H1 (cell line): ENCODE measurements around the gene EPB41L4B. TPM values are rescaled to one million over a fixed set of nuclear protein-coding genes. Genes with fewer than 3 reads are reported as not detected.

Experiments
- KDM5A ChIP-seq: fragments of 200-600 bp; IDR thresholded peaks from 2 replicates; pipeline ENCODE4 v1.7.1; 2012; ENCODE audit warnings: mild to moderate bottlenecking, low read length, inconsistent platforms, mixed read lengths
- polyA plus RNA-seq, 7 experiments: library from polyadenylated mRNA; depleted of rRNA in 3 of 7; stranded (reverse) in 5 of 7; unstranded in 2 of 7; fragments of >200 nt in 5 of 7; fragments of 200-250 nt in 2 of 7; gene quantifications; 1 replicate in 5 of 7; 2 replicates in 1 of 7; 4 replicates in 1 of 7; pipeline versions ENCODE4 v1.2.1 to v1.2.3, GENCODE V29; 2011 to 2013; ENCODE audit warnings: missing spikeins in 2 of 7, mixed read lengths in 2 of 7
- total RNA-seq: library from RNA; stranded (reverse); fragmentation: NEBNext Ultra II Directional; extraction: Animal tissue kit (Norgen Biotek cat#: 25700); gene quantifications from 2 replicates; pipeline ENCODE4 v1.2.1, GENCODE V29; 2021
- TF ChIP-seq, protein P1 (sequence below): fragments of 300-600 bp; sonication (generic); IDR thresholded peaks from 2 replicates; pipeline ENCODE4 v1.7.1; 2012; ENCODE audit warnings: low read length, moderate library complexity, mild to moderate bottlenecking, inconsistent platforms; ENCODE audit not compliant: insufficient replicate concordance

The EPB41L4B gene
- total and polyA plus RNA-seq, 2 of the 8 experiments (the other 6 are each of a cell fraction or from before 2014, with no cell fraction given) = 11.9 to 25.0 TPM

DNA sequence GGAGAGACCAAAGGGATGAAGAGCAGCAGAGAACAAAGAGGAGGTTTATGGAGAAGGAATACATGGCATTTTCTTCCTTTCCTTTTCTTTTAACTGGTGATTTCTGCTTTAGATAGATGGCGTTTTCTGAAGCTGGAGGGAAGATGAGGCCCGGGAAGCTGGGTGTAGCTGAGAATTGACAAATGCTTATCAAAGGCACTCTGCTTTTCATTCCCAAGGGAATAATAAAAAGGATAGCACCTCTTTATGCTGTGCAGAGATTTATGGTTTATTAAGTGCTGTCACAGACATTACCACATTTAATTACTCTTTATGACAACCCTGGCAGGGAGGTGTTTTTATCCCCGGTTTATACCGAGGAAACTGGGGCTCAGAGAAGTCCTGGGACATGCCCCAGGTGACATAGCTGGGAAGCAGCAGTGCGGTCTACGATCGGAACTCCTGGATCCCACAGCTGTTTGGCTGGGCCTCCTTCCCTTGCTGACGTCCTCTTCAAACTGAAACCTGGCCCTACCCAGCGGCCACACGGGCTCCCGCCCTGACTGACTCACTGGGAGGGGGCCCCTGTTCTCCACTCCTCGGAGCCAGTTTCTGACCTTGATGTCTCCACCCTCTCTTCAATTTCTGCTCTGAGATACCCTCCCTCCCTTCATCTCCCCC is 8.2 kb upstream of the EPB41L4B start (continued):
- TF ChIP-seq, protein P1, sequence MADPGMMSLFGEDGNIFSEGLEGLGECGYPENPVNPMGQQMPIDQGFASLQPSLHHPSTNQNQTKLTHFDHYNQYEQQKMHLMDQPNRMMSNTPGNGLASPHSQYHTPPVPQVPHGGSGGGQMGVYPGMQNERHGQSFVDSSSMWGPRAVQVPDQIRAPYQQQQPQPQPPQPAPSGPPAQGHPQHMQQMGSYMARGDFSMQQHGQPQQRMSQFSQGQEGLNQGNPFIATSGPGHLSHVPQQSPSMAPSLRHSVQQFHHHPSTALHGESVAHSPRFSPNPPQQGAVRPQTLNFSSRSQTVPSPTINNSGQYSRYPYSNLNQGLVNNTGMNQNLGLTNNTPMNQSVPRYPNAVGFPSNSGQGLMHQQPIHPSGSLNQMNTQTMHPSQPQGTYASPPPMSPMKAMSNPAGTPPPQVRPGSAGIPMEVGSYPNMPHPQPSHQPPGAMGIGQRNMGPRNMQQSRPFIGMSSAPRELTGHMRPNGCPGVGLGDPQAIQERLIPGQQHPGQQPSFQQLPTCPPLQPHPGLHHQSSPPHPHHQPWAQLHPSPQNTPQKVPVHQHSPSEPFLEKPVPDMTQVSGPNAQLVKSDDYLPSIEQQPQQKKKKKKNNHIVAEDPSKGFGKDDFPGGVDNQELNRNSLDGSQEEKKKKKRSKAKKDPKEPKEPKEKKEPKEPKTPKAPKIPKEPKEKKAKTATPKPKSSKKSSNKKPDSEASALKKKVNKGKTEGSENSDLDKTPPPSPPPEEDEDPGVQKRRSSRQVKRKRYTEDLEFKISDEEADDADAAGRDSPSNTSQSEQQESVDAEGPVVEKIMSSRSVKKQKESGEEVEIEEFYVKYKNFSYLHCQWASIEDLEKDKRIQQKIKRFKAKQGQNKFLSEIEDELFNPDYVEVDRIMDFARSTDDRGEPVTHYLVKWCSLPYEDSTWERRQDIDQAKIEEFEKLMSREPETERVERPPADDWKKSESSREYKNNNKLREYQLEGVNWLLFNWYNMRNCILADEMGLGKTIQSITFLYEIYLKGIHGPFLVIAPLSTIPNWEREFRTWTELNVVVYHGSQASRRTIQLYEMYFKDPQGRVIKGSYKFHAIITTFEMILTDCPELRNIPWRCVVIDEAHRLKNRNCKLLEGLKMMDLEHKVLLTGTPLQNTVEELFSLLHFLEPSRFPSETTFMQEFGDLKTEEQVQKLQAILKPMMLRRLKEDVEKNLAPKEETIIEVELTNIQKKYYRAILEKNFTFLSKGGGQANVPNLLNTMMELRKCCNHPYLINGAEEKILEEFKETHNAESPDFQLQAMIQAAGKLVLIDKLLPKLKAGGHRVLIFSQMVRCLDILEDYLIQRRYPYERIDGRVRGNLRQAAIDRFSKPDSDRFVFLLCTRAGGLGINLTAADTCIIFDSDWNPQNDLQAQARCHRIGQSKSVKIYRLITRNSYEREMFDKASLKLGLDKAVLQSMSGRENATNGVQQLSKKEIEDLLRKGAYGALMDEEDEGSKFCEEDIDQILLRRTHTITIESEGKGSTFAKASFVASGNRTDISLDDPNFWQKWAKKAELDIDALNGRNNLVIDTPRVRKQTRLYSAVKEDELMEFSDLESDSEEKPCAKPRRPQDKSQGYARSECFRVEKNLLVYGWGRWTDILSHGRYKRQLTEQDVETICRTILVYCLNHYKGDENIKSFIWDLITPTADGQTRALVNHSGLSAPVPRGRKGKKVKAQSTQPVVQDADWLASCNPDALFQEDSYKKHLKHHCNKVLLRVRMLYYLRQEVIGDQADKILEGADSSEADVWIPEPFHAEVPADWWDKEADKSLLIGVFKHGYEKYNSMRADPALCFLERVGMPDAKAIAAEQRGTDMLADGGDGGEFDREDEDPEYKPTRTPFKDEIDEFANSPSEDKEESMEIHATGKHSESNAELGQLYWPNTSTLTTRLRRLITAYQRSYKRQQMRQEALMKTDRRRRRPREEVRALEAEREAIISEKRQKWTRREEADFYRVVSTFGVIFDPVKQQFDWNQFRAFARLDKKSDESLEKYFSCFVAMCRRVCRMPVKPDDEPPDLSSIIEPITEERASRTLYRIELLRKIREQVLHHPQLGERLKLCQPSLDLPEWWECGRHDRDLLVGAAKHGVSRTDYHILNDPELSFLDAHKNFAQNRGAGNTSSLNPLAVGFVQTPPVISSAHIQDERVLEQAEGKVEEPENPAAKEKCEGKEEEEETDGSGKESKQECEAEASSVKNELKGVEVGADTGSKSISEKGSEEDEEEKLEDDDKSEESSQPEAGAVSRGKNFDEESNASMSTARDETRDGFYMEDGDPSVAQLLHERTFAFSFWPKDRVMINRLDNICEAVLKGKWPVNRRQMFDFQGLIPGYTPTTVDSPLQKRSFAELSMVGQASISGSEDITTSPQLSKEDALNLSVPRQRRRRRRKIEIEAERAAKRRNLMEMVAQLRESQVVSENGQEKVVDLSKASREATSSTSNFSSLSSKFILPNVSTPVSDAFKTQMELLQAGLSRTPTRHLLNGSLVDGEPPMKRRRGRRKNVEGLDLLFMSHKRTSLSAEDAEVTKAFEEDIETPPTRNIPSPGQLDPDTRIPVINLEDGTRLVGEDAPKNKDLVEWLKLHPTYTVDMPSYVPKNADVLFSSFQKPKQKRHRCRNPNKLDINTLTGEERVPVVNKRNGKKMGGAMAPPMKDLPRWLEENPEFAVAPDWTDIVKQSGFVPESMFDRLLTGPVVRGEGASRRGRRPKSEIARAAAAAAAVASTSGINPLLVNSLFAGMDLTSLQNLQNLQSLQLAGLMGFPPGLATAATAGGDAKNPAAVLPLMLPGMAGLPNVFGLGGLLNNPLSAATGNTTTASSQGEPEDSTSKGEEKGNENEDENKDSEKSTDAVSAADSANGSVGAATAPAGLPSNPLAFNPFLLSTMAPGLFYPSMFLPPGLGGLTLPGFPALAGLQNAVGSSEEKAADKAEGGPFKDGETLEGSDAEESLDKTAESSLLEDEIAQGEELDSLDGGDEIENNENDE = no peak
- no peak for TF ChIP-seq KDM5A
